GM12878 (cell line): Measurements from ENCODE around the gene ZNF3. TPM values are rescaled to one million over a fixed set of nuclear protein-coding genes. Genes with fewer than 3 reads are reported as not detected.

Experiments used
- ATAC-seq: fragments of 200-7000 bp; cut with Tn5 transposase; 3 replicates; pipeline ENCODE4 v1.9.1; 2020; ENCODE audit warnings: mild to moderate bottlenecking, moderate library complexity
- BruUV-seq: library from RNA; stranded (reverse); fragments of 400-500 nt; replicated peaks from 2 replicates; lab custom pipeline; 2021; lab: Mats Ljungman, UMichigan
- CTCF ChIA-PET: fragments of 300-600 bp; sonication (Branson Sonifier 250); formaldehyde crosslinking; extraction: SDS; loops from one replicate; lab custom pipeline; 2021; ENCODE audit warnings: inconsistent platforms; lab: Yijun Ruan, JAX
- POLR2A ChIA-PET: fragments of 350-600 bp; formaldehyde crosslinking; extraction: SDS; loops from one replicate; lab custom pipeline; 2021; ENCODE audit warnings: inconsistent platforms; lab: Charles Lee
- RAD21 ChIA-PET: fragments of 300-600 bp; sonication (Branson Sonifier 250); formaldehyde crosslinking; loops from one replicate; lab custom pipeline; 2023; ENCODE audit warnings: antibody characterized with exemption; ENCODE audit not compliant: unreplicated experiment; lab: Charles Lee
- SMC1A ChIA-PET: fragments of 300-600 bp; sonication (Branson Sonifier 250); formaldehyde crosslinking; loops from one replicate; lab custom pipeline; 2023; ENCODE audit not compliant: unreplicated experiment, uncharacterized antibody; lab: Charles Lee
- DNase-seq: peaks from one replicate; pipeline ENCODE4 v3.0.0-alpha.2; 2011; ENCODE audit warnings: low read depth, low spot score
- FAIRE-seq: peaks from 3 replicates; lab custom pipeline; 2011; peaks lifted over from hg19 to GRCh38; lab: Jason Lieb, UNC
- H2AFZ ChIP-seq: 2 replicates; pipeline ENCODE4 v1.6.0; 2011; ENCODE audit warnings: low read depth, low read length, control low read depth; ENCODE audit not compliant: control insufficient read depth
- H3K27ac ChIP-seq: 2 replicates; pipeline ENCODE4 v1.5.1; 2011; ENCODE audit warnings: control low read depth; ENCODE audit not compliant: control insufficient read depth, insufficient read depth
- H3K27me3 ChIP-seq, 2 experiments: replicated peaks in 1 of 2; 2 replicates each; pipeline versions ENCODE4 v1.6.0 to v1.6.1; 2011; ENCODE audit warnings: low read length in 1 of 2; ENCODE audit not compliant: control insufficient read depth in 2 of 2, insufficient read depth in 2 of 2
- H3K36me3 ChIP-seq, 2 experiments: 2 replicates each; pipeline ENCODE4 v1.5.1; 2011; ENCODE audit warnings: low read length in 1 of 2; ENCODE audit not compliant: control insufficient read depth in 2 of 2, insufficient read depth in 2 of 2
- H3K4me1 ChIP-seq: 2 replicates; pipeline ENCODE4 v1.6.1; 2011; ENCODE audit warnings: mild to moderate bottlenecking, low read length, moderate library complexity, mixed read lengths; ENCODE audit not compliant: control insufficient read depth, insufficient read depth
- H3K4me2 ChIP-seq: 2 replicates; pipeline ENCODE4 v1.6.0; 2011; ENCODE audit warnings: control low read depth; ENCODE audit not compliant: control insufficient read depth, insufficient read depth
- H3K4me3 ChIP-seq: fragments of 200-600 bp; sonication (generic); 2 replicates; pipeline ENCODE4 v1.5.1; 2016
- H3K79me2 ChIP-seq: 2 replicates; pipeline ENCODE4 v1.6.0; 2011; ENCODE audit warnings: low read length; ENCODE audit not compliant: control insufficient read depth, insufficient read depth
- H3K9ac ChIP-seq: 2 replicates; pipeline ENCODE4 v1.8.0; 2011; ENCODE audit warnings: low read length, control low read depth, mixed read lengths; ENCODE audit not compliant: control insufficient read depth, insufficient read depth
- H3K9me3 ChIP-seq: replicated peaks from 3 replicates; pipeline ENCODE4 v1.5.1; 2011; ENCODE audit warnings: mild to moderate bottlenecking, low read length; ENCODE audit not compliant: control insufficient read depth, insufficient read depth
- H4K20me1 ChIP-seq: 2 replicates; pipeline ENCODE4 v1.6.0; 2011; ENCODE audit not compliant: control insufficient read depth, insufficient read depth
- CHD4 ChIP-seq: fragments of 200-600 bp; sonication (generic); IDR thresholded peaks from 2 replicates; pipeline ENCODE4 v1.6.1; 2016; ENCODE audit warnings: mild to moderate bottlenecking
- DPF2 ChIP-seq: fragments of 450-650 bp; IDR thresholded peaks from 2 replicates; pipeline ENCODE4 v1.6.1; 2017; ENCODE audit warnings: mild to moderate bottlenecking
- IKZF1 ChIP-seq: fragments of 450-650 bp; conservative IDR thresholded peaks from 2 replicates; pipeline ENCODE4 v1.6.1; 2017; ENCODE audit warnings: antibody characterized with exemption, mild to moderate bottlenecking
- MLLT1 ChIP-seq: fragments of 450-650 bp; IDR thresholded peaks from 2 replicates; pipeline ENCODE4 v1.6.1; 2016; ENCODE audit warnings: mild to moderate bottlenecking
- POLR2A ChIP-seq: IDR thresholded peaks from 2 replicates; pipeline ENCODE4 v1.6.1; 2011; ENCODE audit warnings: low read depth, mild to moderate bottlenecking, low read length
- RELA ChIP-seq: fragments of 450-650 bp; IDR thresholded peaks from 2 replicates; pipeline ENCODE4 v1.8.0; 2014; ENCODE audit warnings: borderline replicate concordance; ENCODE audit not compliant: partially characterized antibody
- ZBTB11 ChIP-seq: fragments of 450-650 bp; formaldehyde crosslinking; IDR thresholded peaks from 2 replicates; pipeline ENCODE4 v1.5.0; 2022; ENCODE audit warnings: mild to moderate bottlenecking, missing genetic modification characterization
- WGBS: methylation state at CpG from one replicate; pipeline ENCODE4 v1.1.6; 2016; ENCODE audit warnings: low lambda C conversion rate; ENCODE audit not compliant: insufficient replicate concordance, insufficient coverage; ENCODE audit errors: missing lambda C conversion rate; 5-methylcytosine and 5-hydroxymethylcytosine counted together
- in situ Hi-C: fragments of 300-500 bp; cut with MboI; formaldehyde crosslinking; loops from 9 replicates; pipeline ENCODE4 v1.14.3; 2018; ENCODE audit warnings: mixed read lengths
- intact Hi-C: fragments of 100-400 bp; cut with micrococcal nuclease; formaldehyde crosslinking; loops from one replicate; pipeline ENCODE4 v1.14.2; 2022; ENCODE audit not compliant: unreplicated experiment
- polyA plus RNA-seq, 11 experiments: library from polyadenylated mRNA; depleted of rRNA in 4 of 11; unstranded in 6 of 11; stranded (reverse) in 5 of 11; fragments of >200 nt; fragmentation: Nextera tagmentation in 4 of 11; fragmentation: Illumina TruSeq in 1 of 11; extraction: Ambion mirVana in 4 of 11; extraction: Trizol in 1 of 11; gene quantifications; 1 replicate in 1 of 11; 2 replicates in 10 of 11; pipeline versions ENCODE4 v1.2.1 to v1.2.3, GENCODE V29; 2011 to 2016; ENCODE audit warnings: inconsistent platforms in 2 of 11, missing spikeins in 2 of 11, low read depth in 1 of 11
- total RNA-seq, 4 experiments: library from RNA; depleted of rRNA in 3 of 4; stranded (reverse); fragments of >200 nt in 3 of 4; fragmentation: Illumina TruSeq in 1 of 4; extraction: Trizol in 1 of 4; gene quantifications; 2 replicates each; pipeline versions ENCODE4 v1.2.1 to v1.2.3, GENCODE V29; 2013 to 2021

The ZNF3 gene
- total and polyA plus RNA-seq, 10 of the 15 experiments (the other 5 are each of a cell fraction or from before 2014, with no cell fraction given), result 17.2 to 37.4 (median 29.4) TPM

GRCh38 chr7:100088621-100089457 lies 7.3 kb upstream of the ZNF3 start, which contains the start of gene COPS6 (continued):
- TF ChIP-seq CHD4 (no peak), IKZF1 (peak; percentile 81), POLR2A (peak; percentile 96), ZBTB11 (CRISPR knock-in tag) (0 out of 2 replicates have a peak, but pooled peaks have one; percentile 25), DPF2 (no peak; the same call in none of the 2 replicates)

- no TSS peak for BruUV-seq
- H3K4me1 ChIP-seq, result peaks cover 6% of the 10 kb centered on the region
- WGBS, result 68% methylated on average over 11 of the region's 11 CpGs
- FAIRE-seq (no peak), DNase-seq (no peak), ATAC-seq (peak; percentile 9)
- in situ Hi-C loops, result no loop called here
- TF ChIP-seq MLLT1 (peak; percentile 69), RELA (no peak)
- H3K36me3 ChIP-seq, result peaks cover 8 to 24% of the 10 kb centered on the region in 2 experiments
- H3K79me2 ChIP-seq, result peaks cover 10% of the 10 kb centered on the region
- peak overlapping the region; percentile 91 for H2AFZ ChIP-seq
- H3K9me3 ChIP-seq, result no peaks in the 10 kb centered on the region
- ChIA-PET POLR2A (interaction anchor here (0.5 to 3.9 kb wide), 7 partner anchors 13 to 1054 kb away, joined by 3 to 39 read pairs (median 5); partner anchors contain the start of genes AP4M1, MBLAC1 and MCM7), CTCF (interaction anchor here (0.8 to 1.1 kb wide), 5 partner anchors 14 to 175 kb away, joined by 3 to 4 read pairs (median 3); partner anchors contain the start of genes AP4M1, MCM7 and ZSCAN21), SMC1A (interaction anchor here (0.7 kb wide), 1 partner anchor 14 kb away, joined by 3 read pairs; the partner anchor contains the start of gene AP4M1), RAD21 (interaction anchor here (1.0 kb wide), 1 partner anchor 13 kb away, joined by 7 read pairs; the partner anchor contains the start of genes AP4M1 and MCM7)
- peak overlapping the region; percentile 84 for H3K27ac ChIP-seq
- H3K4me3 ChIP-seq, result peak overlapping the region; percentile 92
- no peaks in the 10 kb centered on the region for H3K27me3 ChIP-seq
- H3K9ac ChIP-seq, result peak overlapping the region; percentile 90
- H4K20me1 ChIP-seq, result no peaks in the 10 kb centered on the region
- H3K4me2 ChIP-seq, result peak overlapping the region; percentile 100
- intact Hi-C loops, result loop anchor here (10.0 kb wide), 1 partner anchor 173 kb away; the partner anchor contains the start of gene TRIM4
Measured at GRCh38 chr7:100088095-100088620, 6.6 kb upstream of the ZNF3 start.
